ENCODE results near the gene GPRIN1.
"Not testable (repeated sequence)": the region's sequence is repeated elsewhere in the genome, so short reads cannot be mapped to it uniquely, and the experiment has no call there.

Gene GPRIN1

DNA sequence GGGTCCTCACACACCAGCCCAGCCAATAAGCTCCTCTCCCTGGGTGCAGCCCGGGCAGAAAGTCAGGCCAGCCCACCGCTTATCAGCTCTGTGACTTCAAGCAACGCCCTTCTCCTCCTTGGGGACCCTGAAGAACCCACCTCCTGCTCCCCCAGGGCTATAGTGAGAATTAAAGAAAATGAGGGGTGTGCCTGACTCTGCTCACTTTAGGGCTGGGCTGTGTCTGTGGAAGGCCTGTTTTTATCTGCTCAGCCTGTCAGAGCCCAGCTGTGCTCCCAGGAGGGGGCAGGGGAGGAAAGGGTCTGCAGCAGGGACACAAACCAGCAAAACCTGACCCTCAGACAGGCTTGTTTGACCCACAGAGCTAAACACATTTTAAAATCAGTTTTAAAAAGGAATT lies 3.9 kb downstream of the GPRIN1 start:
- Histone ChIP-seq H3K27me3 (ENCODE audit: insufficient read depth, low read depth) (no peaks in the 10 kb centered on the region), H3K36me3 (ENCODE audit: insufficient read depth) (no peaks in the 10 kb centered on the region), H3K4me3 (IDR thresholded peaks at IDR 0.05; ENCODE audit: insufficient read depth, low read depth, low read length) (no peak overlapping the region), H3K4me1 (ENCODE audit: low read depth, poor library complexity, severe bottlenecking) (peaks cover 46% of the 10 kb centered on the region), H3K79me2 (ENCODE audit: insufficient read depth, low read depth) (peaks cover 9% of the 10 kb centered on the region; the same call in 1 of the 2 replicates), H4K20me1 (ENCODE audit: insufficient read depth) (no peaks in the 10 kb centered on the region), H2AFZ (ENCODE audit: low read depth) (no peak overlapping the region), H3K4me2 (peak overlapping the region; percentile 13; the same call in 1 of the 2 replicates), H3K27ac (no peak overlapping the region), H3K9ac (no peak overlapping the region)
- no peak for TF ChIP-seq CTCF (conservative IDR thresholded peaks at IDR 0.05; ENCODE audit: low read depth, low read length)

GRCh38 chr5:176603091-176603490 lies 6.9 kb downstream of the GPRIN1 start:
- Histone ChIP-seq H3K36me3 (ENCODE audit: insufficient read depth) (no peaks in the 10 kb centered on the region), H3K27me3 (ENCODE audit: insufficient read depth, low read depth) (no peaks in the 10 kb centered on the region), H4K20me1 (ENCODE audit: insufficient read depth) (no peaks in the 10 kb centered on the region), H3K4me3 (IDR thresholded peaks at IDR 0.05; ENCODE audit: insufficient read depth, low read depth, low read length) (no peak overlapping the region), H3K79me2 (ENCODE audit: insufficient read depth, low read depth) (peaks cover 21% of the 10 kb centered on the region; the same call in 1 of the 2 replicates), H2AFZ (ENCODE audit: low read depth) (no peak overlapping the region), H3K4me1 (ENCODE audit: low read depth, poor library complexity, severe bottlenecking) (peaks cover 57% of the 10 kb centered on the region), H3K4me2 (no peak overlapping the region), H3K9ac (no peak overlapping the region), H3K27ac (no peak overlapping the region)
- TF ChIP-seq CTCF (conservative IDR thresholded peaks at IDR 0.05; ENCODE audit: low read depth, low read length) = no peak

GRCh38 chr5:176601901-176602482 lies 8.0 kb downstream of the GPRIN1 start:
- no peak overlapping the region for H2AFZ ChIP-seq (ENCODE audit: low read depth)
- peaks cover 13% of the 10 kb centered on the region; the same call in 1 of the 2 replicates for H3K79me2 ChIP-seq (ENCODE audit: insufficient read depth, low read depth)
- no peaks in the 10 kb centered on the region for H4K20me1 ChIP-seq (ENCODE audit: insufficient read depth)
- H3K9ac ChIP-seq = no peak overlapping the region
- H3K4me1 ChIP-seq (ENCODE audit: low read depth, poor library complexity, severe bottlenecking) = peaks cover 48% of the 10 kb centered on the region
- no peaks in the 10 kb centered on the region for H3K27me3 ChIP-seq (ENCODE audit: insufficient read depth, low read depth)
- H3K4me2 ChIP-seq = no peak overlapping the region
- H3K36me3 ChIP-seq (ENCODE audit: insufficient read depth) = no peaks in the 10 kb centered on the region
- no peak overlapping the region for H3K4me3 ChIP-seq (IDR thresholded peaks at IDR 0.05; ENCODE audit: insufficient read depth, low read depth, low read length)
- no peak for TF ChIP-seq CTCF (conservative IDR thresholded peaks at IDR 0.05; ENCODE audit: low read depth, low read length)
- H3K27ac ChIP-seq = no peak overlapping the region

DNA sequence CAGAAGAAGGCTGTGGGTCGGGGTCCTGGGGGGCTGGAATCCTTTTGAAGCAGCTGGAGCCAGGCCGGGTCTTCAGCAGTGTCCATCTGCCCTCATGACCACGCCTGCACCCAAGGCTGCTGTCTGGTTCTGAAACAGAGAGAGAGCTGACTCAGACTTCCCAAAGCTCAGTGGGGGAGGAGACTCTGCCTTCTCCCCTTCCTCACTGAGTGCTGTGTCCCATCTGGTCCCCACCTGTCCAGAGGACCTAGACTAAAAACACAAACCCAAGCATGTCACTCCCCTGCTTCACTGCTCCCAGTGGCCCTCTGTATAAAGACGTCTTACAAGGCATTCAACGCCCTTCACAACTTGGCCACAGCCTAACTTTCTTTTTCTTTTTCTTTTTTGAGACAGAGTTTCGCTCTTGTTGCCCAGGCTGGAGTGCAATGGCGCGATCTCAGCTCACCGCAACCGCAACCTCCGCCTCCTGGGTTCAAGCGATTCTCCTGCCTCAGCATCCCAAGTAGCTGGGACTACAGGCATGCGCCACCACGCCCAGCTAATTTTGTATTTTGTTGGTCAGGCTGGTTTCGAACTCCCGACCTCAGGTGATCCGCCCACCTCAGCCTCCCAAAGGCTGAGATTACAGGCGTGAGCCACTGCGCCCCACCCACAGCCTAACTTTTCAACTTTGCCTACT lies 10.1 kb downstream of the GPRIN1 start:
- not testable (repeated sequence) for H4K20me1 ChIP-seq (ENCODE audit: insufficient read depth); H2AFZ ChIP-seq (ENCODE audit: low read depth); H3K36me3 ChIP-seq (ENCODE audit: insufficient read depth); H3K27me3 ChIP-seq (ENCODE audit: insufficient read depth, low read depth); H3K4me3 ChIP-seq (IDR thresholded peaks at IDR 0.05; ENCODE audit: insufficient read depth, low read depth, low read length)
- Histone ChIP-seq H3K27ac (peak overlapping the region; percentile 90), H3K4me2 (peak overlapping the region; percentile 88), H3K9ac (peak overlapping the region; percentile 52; the same call in 1 of the 2 replicates), H3K4me1 (ENCODE audit: low read depth, poor library complexity, severe bottlenecking) (peaks cover 36% of the 10 kb centered on the region), H3K79me2 (ENCODE audit: insufficient read depth, low read depth) (peaks cover 12% of the 10 kb centered on the region; the same call in 1 of the 2 replicates)

All from KMS-11 (cell line).